Sigmoid colon (tissue), 4 donors: ENCODE results near the gene C19orf44.

Experiments used
- CTCF ChIP-seq, 4 experiments: fragments of 450-650 bp in 3 of 4; fragments of 200-600 bp in 1 of 4; IDR thresholded peaks; one replicate each; pipeline ENCODE4 v1.5.1; 2016 to 2019; ENCODE audit warnings: antibody characterized with exemption in 4 of 4, mild to moderate bottlenecking in 3 of 4, moderate library complexity in 2 of 4
- POLR2A ChIP-seq, 2 donors: fragments of 450-650 bp; IDR thresholded peaks; one replicate each; pipeline ENCODE4 v1.6.1; 2016; ENCODE audit warnings: antibody characterized with exemption in 2 of 2, mild to moderate bottlenecking in 2 of 2, moderate library complexity in 2 of 2
- POLR2AphosphoS5 ChIP-seq, 4 donors: sonication (generic); formaldehyde crosslinking; IDR thresholded peaks; one replicate each; pipeline ENCODE4 v1.6.1; 2017; ENCODE audit warnings: antibody characterized with exemption in 4 of 4

GRCh38 chr19:16531380-16531669 is 35.1 kb downstream of the C19orf44 start:
- TF ChIP-seq CTCF (IDR thresholded peaks at IDR 0.05) (no peak), POLR2AphosphoS5 (IDR thresholded peaks at IDR 0.05) (no peak), POLR2A (IDR thresholded peaks at IDR 0.05) (no peak)
